ENCODE measurements around the gene DPEP1. TPM values are rescaled to one million over a fixed set of nuclear protein-coding genes. Genes with fewer than 3 reads are reported as not detected.

Gene DPEP1
- total RNA-seq, 2 experiments from 2014 or later: not detected

- Mint-ChIP-seq H3K4me3 (no peak overlapping the region), H3K9me3 (no peaks in the 10 kb centered on the region), H3K4me1 (peaks cover 7% of the 10 kb centered on the region), H3K27me3 (no peaks in the 10 kb centered on the region), H3K27ac (no peak overlapping the region), H3K36me3 (ENCODE audit: low read depth) (peaks cover 8% of the 10 kb centered on the region)
- ChIA-PET CTCF (interaction anchor here (1.8 kb wide), 1 partner anchor 11 kb away, joined by 6 read pairs; no protein-coding TSS in a partner anchor), POLR2A (no interaction called here)
- DNase-seq: no peak
Observed at GRCh38 chr16:89641458-89642119, 28.1 kb downstream of the DPEP1 start.

GRCh38 chr16:89642574-89642973 lies 29.1 kb downstream of the DPEP1 start:
- peaks cover 13% of the 10 kb centered on the region for H3K36me3 Mint-ChIP-seq (ENCODE audit: low read depth)
- H3K27ac Mint-ChIP-seq: no peak overlapping the region
- peaks cover 7% of the 10 kb centered on the region for H3K4me1 Mint-ChIP-seq
- ChIA-PET CTCF (interaction anchor here (1.8 kb wide), 1 partner anchor 10 kb away, joined by 6 read pairs; no protein-coding TSS in a partner anchor), POLR2A (no interaction called here)
- H3K27me3 Mint-ChIP-seq: no peaks in the 10 kb centered on the region
- H3K4me3 Mint-ChIP-seq: no peak overlapping the region
- no peaks in the 10 kb centered on the region for H3K9me3 Mint-ChIP-seq
- DNase-seq: no peak

DNA sequence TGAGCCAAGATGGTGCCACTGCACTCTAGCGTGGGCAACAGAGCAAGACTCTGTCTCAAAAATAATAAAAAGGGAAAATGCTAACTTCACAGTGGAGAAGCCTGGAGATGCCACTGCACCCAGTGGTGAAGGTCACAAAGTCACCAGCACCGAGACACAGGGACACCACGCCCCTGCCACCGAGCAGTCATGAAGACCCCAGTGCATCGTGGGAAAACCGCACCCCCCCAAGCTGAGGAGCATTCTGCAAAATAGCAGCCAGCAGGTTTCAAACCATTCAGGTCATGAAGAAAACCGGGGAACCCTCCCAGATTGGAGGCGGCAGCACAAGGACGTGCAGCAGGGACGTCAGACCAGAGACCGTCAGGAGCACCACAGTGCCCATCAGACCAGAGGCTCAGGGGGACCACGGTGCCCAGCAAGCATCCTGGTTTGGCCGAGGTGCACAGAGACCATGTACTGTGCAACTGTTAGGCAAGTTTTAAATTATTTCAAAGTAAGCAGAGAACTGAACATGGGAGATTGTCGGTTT lies 30.4 kb downstream of the DPEP1 start:
- Mint-ChIP-seq H3K36me3 (ENCODE audit: low read depth) (peaks cover 16% of the 10 kb centered on the region), H3K27ac (peak overlapping the region; percentile 20), H3K27me3 (no peaks in the 10 kb centered on the region), H3K9me3 (no peaks in the 10 kb centered on the region), H3K4me3 (no peak overlapping the region), H3K4me1 (peaks cover 7% of the 10 kb centered on the region)
- CTCF ChIA-PET: no interaction called here
- DNase-seq: no peak
- POLR2A ChIA-PET: no interaction called here

- Mint-ChIP-seq H3K4me3 (no peak overlapping the region), H3K36me3 (ENCODE audit: low read depth) (peaks cover 25% of the 10 kb centered on the region), H3K27ac (no peak overlapping the region), H3K27me3 (no peaks in the 10 kb centered on the region), H3K4me1 (peaks cover 7% of the 10 kb centered on the region), H3K9me3 (no peaks in the 10 kb centered on the region)
- POLR2A ChIA-PET: no interaction called here
- CTCF ChIA-PET: no interaction called here
- no peak for DNase-seq
Observed at GRCh38 chr16:89645122-89645521, 31.7 kb downstream of the DPEP1 start.

DNA sequence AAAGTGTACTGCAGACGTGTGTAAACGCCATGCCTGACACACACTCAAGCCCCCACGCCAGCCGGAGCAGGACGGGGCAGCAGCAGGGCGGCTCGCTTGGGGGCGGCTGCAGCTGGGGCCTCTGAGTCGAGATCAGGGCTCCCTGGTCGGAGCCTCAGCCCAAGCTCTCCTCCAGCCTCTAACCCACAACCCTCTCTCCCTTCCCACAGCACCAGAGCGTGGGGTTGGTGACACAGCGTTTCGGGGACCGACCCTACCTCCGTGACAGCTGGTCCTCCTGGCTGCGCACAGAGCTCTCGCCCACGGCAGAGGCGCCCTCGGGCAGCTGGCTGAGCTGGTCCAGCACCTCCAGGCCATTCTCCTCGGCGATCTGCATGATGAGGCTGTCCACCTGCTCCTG lies 32.8 kb downstream of the DPEP1 start:
- Mint-ChIP-seq H3K9me3 (no peaks in the 10 kb centered on the region), H3K4me3 (no peak overlapping the region), H3K27ac (no peak overlapping the region), H3K36me3 (ENCODE audit: low read depth) (peaks cover 31% of the 10 kb centered on the region), H3K4me1 (peaks cover 3% of the 10 kb centered on the region), H3K27me3 (no peaks in the 10 kb centered on the region)
- DNase-seq: no peak
- POLR2A ChIA-PET: no interaction called here
- CTCF ChIA-PET: no interaction called here

DNA sequence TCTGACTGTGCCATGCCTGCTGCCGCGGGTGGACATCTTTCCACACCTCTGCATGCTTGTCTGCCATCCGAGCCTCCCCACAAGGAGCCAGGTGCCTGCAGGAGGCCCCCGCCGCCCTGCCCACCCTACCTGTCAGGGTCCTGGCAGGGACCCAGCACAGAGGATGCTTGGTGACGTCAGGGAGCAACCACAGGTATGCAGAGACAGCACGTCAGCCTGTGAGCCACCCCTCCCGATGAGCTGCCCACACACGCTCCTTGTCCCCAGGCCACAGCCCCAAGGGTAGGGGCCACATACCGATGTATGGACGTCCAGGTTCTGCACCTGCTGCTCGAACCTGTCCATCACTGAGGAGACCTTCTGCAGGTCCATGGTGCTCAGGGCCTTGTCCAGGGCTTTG lies 33.5 kb downstream of the DPEP1 start:
- Mint-ChIP-seq H3K4me3 (no peak overlapping the region), H3K27me3 (no peaks in the 10 kb centered on the region), H3K9me3 (no peaks in the 10 kb centered on the region), H3K4me1 (peaks cover 3% of the 10 kb centered on the region), H3K36me3 (ENCODE audit: low read depth) (peaks cover 31% of the 10 kb centered on the region), H3K27ac (no peak overlapping the region)
- no peak for DNase-seq
- POLR2A ChIA-PET: no interaction called here
- CTCF ChIA-PET: no interaction called here

DNA sequence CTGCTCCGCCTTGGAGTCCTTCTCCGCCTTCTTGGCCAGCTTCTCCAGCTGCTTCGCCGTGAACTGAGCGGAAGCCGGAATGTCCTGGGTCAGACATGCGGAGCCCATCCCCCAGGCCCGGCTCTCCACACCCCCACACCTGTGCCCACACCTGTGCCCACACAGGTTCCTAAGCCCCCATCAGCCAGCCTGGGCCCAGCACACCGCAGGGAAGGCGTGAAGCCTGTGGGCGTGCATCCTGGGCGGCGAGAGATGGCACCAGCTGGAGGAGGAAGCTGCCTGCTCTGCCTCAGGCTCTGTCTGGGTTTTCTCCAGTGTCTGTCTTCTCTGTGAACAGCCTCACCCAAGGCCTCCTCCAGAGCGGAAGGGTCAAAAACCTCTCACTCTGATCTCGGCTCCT lies 38.1 kb downstream of the DPEP1 start:
- no peak for DNase-seq
- ChIA-PET POLR2A (no interaction called here), CTCF (interaction anchor here (0.5 kb wide), 1 partner anchor 97 kb away, joined by 3 read pairs; no protein-coding TSS in a partner anchor)
- H3K4me3 Mint-ChIP-seq: no peak overlapping the region
- H3K27me3 Mint-ChIP-seq: no peaks in the 10 kb centered on the region
- H3K27ac Mint-ChIP-seq: no peak overlapping the region
- no peaks in the 10 kb centered on the region for H3K9me3 Mint-ChIP-seq
- peaks cover 24% of the 10 kb centered on the region for H3K4me1 Mint-ChIP-seq
- H3K36me3 Mint-ChIP-seq (ENCODE audit: low read depth): peaks cover 36% of the 10 kb centered on the region

- no peak for DNase-seq
- no peak overlapping the region for H3K27ac Mint-ChIP-seq
- POLR2A ChIA-PET: no interaction called here
- H3K4me3 Mint-ChIP-seq: no peak overlapping the region
- no peaks in the 10 kb centered on the region for H3K9me3 Mint-ChIP-seq
- peaks cover 28% of the 10 kb centered on the region for H3K36me3 Mint-ChIP-seq (ENCODE audit: low read depth)
- CTCF ChIA-PET: no interaction called here
- peaks cover 31% of the 10 kb centered on the region for H3K4me1 Mint-ChIP-seq
- H3K27me3 Mint-ChIP-seq: no peaks in the 10 kb centered on the region
Observed at GRCh38 chr16:89653656-89654295, 40.3 kb downstream of the DPEP1 start.

GRCh38 chr16:89655062-89655643 lies 41.7 kb downstream of the DPEP1 start:
- no peak for DNase-seq
- H3K27ac Mint-ChIP-seq: no peak overlapping the region

GRCh38 chr16:89656435-89657121 lies 43.1 kb downstream of the DPEP1 start:
- no peak for DNase-seq
- peaks cover 27% of the 10 kb centered on the region for H3K36me3 Mint-ChIP-seq (ENCODE audit: low read depth)
- peak overlapping the region; percentile 79 for H3K4me3 Mint-ChIP-seq
- H3K27ac Mint-ChIP-seq: peak overlapping the region; percentile 75
- H3K27me3 Mint-ChIP-seq: no peaks in the 10 kb centered on the region
- ChIA-PET CTCF (interaction anchor here (2.1 kb wide), 1 partner anchor 44 kb away, joined by 13 read pairs; no protein-coding TSS in a partner anchor), POLR2A (no interaction called here)
- H3K9me3 Mint-ChIP-seq: no peaks in the 10 kb centered on the region
- peaks cover 48% of the 10 kb centered on the region for H3K4me1 Mint-ChIP-seq

More at GRCh38 chr16:89655062-89655643, 41.7 kb downstream of the DPEP1 start:
- ChIA-PET POLR2A (no interaction called here), CTCF (no interaction called here)
- Mint-ChIP-seq H3K4me3 (peak overlapping the region; percentile 79), H3K36me3 (ENCODE audit: low read depth) (peaks cover 19% of the 10 kb centered on the region), H3K27me3 (no peaks in the 10 kb centered on the region), H3K4me1 (peaks cover 41% of the 10 kb centered on the region), H3K9me3 (no peaks in the 10 kb centered on the region)

- POLR2A ChIA-PET: interaction anchor here (0.5 kb wide), 1 partner anchor 90 kb away, joined by 5 read pairs; no protein-coding TSS in a partner anchor
- CTCF ChIA-PET: interaction anchor here (0.5 to 2.1 kb wide), 3 partner anchors 13 to 155 kb away, joined by 3 to 13 read pairs (median 7); no protein-coding TSS in a partner anchor
- H3K27ac Mint-ChIP-seq: peak within 1 kb of the TSS; percentile 85
- H3K36me3 Mint-ChIP-seq (ENCODE audit: low read depth): peaks cover 29% of the 10 kb centered on the region
- H3K27me3 Mint-ChIP-seq: no peaks in the 10 kb centered on the region
- no peaks in the 10 kb centered on the region for H3K9me3 Mint-ChIP-seq
- peak; percentile 91 for DNase-seq
- H3K4me3 Mint-ChIP-seq: peak within 1 kb of the TSS; percentile 79
- H3K4me1 Mint-ChIP-seq: peaks cover 48% of the 10 kb centered on the region
Observed at GRCh38 chr16:89657442-89658220, 44.2 kb downstream of the DPEP1 start, which contains the start of the genes CHMP1A and SPATA33. Gene CHMP1A (minus strand): TSS chr16:89657708. CDS start chr16:89657588, 120 bp downstream. Gene SPATA33 (plus strand): TSS chr16:89657836. CDS start chr16:89657912, 76 bp downstream.

Data from activated CD4-positive, alpha-beta T cell treated with anti-CD3 and anti-CD28 coated beads, Interleukin-2, amount 10 ng/mL, durations not matched to agents 7 days and 5 days (primary cell).